NCI-H2029 treated with DMSO at 0.1 percent for 48 hours (cell line): Measurements from ENCODE around the gene DNASE2.

Source experiments
- DNase-seq: peaks from one replicate; lab custom pipeline; 2025; lab: John Stamatoyannopoulos, UW

The DNASE2 gene

GRCh38 chr19:12886651-12886968 is 5.4 kb upstream of the DNASE2 start:
- DNase-seq: no peak

- no peak for DNase-seq
Measured at GRCh38 chr19:12885749-12886650, 4.8 kb upstream of the DNASE2 start.

- peak; percentile 80 for DNase-seq
Measured at GRCh38 chr19:12884926-12885748, 3.9 kb upstream of the DNASE2 start.

- DNase-seq: no peak
Measured at GRCh38 chr19:12884627-12884925, 3.3 kb upstream of the DNASE2 start.

- DNase-seq: no peak
Measured at GRCh38 chr19:12884202-12884601, 3.0 kb upstream of the DNASE2 start.

- no peak for DNase-seq
Measured at GRCh38 chr19:12882589-12882988, 1.3 kb upstream of the DNASE2 start.

GRCh38 chr19:12880551-12881171 is 588 bp downstream of the DNASE2 start:
- DNase-seq: no peak

- DNase-seq: no peak
Measured at GRCh38 chr19:12875086-12875485, 6.2 kb downstream of the DNASE2 start.

GRCh38 chr19:12873891-12874745 is 7.1 kb downstream of the DNASE2 start:
- DNase-seq: no peak

GRCh38 chr19:12872941-12873890 is 8.0 kb downstream of the DNASE2 start:
- DNase-seq: no peak

GRCh38 chr19:12872255-12872654 is 9.0 kb downstream of the DNASE2 start:
- no peak for DNase-seq

GRCh38 chr19:12871681-12872080 is 9.6 kb downstream of the DNASE2 start:
- DNase-seq: no peak

- no peak for DNase-seq
Measured at GRCh38 chr19:12868540-12869112, 12.6 kb downstream of the DNASE2 start.

GRCh38 chr19:12867120-12868099 is 13.8 kb downstream of the DNASE2 start:
- peak; percentile 79 for DNase-seq

GRCh38 chr19:12866416-12867119 is 14.7 kb downstream of the DNASE2 start:
- no peak for DNase-seq

GRCh38 chr19:12865746-12866415 is 15.4 kb downstream of the DNASE2 start:
- no peak for DNase-seq

- DNase-seq: peak; percentile 66
Measured at GRCh38 chr19:12864721-12865715, 16.2 kb downstream of the DNASE2 start.
